A673 (cell line): Measurements from ENCODE around the gene FCAR. TPM values are rescaled to one million over a fixed set of nuclear protein-coding genes. Genes with fewer than 3 reads are reported as not detected.
"Not testable (repeated sequence)": the region's sequence is repeated elsewhere in the genome, so short reads cannot be mapped to it uniquely, and the experiment has no call there.

Experiments
- Bru-seq: library from RNA; stranded (reverse); fragments of 400-500 nt; gene quantifications from one replicate; lab custom pipeline; 2021; lab: Mats Ljungman, UMichigan
- BruChase-seq, 2 experiments: library from RNA; stranded (reverse); fragments of 400-500 nt; gene quantifications; one replicate each; lab custom pipeline; 2021; lab: Mats Ljungman, UMichigan
- BruUV-seq: library from RNA; stranded (reverse); fragments of 400-500 nt; replicated peaks from 2 replicates; lab custom pipeline; 2021; lab: Mats Ljungman, UMichigan
- CTCF ChIA-PET: fragments of 300-600 bp; sonication (Branson Sonifier 250); formaldehyde crosslinking; loops from one replicate; lab custom pipeline; 2022; ENCODE audit warnings: antibody characterized with exemption; lab: Charles Lee
- POLR2A ChIA-PET: fragments of 300-600 bp; sonication (Branson Sonifier 250); formaldehyde crosslinking; loops from one replicate; lab custom pipeline; 2022; ENCODE audit warnings: antibody characterized with exemption; ENCODE audit not compliant: low non-redundant PET; lab: Charles Lee
- DNase-seq: peaks from one replicate; pipeline ENCODE4 v3.0.0-alpha.2; 2015; ENCODE audit warnings: low spot score
- H3K27ac ChIP-seq: fragments of 200-600 bp; sonication (generic); 2 replicates; pipeline ENCODE4 v1.5.1; 2016; ENCODE audit warnings: mixed run types, low read depth, mild to moderate bottlenecking, mixed read lengths, antibody characterized with exemption, low read length; ENCODE audit not compliant: poor library complexity, severe bottlenecking
- H3K27me3 ChIP-seq: fragments of 200-600 bp; sonication (generic); replicated peaks from 2 replicates; pipeline ENCODE4 v1.6.1; 2017; ENCODE audit warnings: mixed run types, low read depth, mild to moderate bottlenecking, mixed read lengths, antibody characterized with exemption, low read length; ENCODE audit not compliant: insufficient read depth, poor library complexity
- H3K36me3 ChIP-seq: fragments of 200-600 bp; sonication (generic); 2 replicates; pipeline ENCODE4 v1.6.1; 2016; ENCODE audit warnings: mixed run types, mild to moderate bottlenecking, mixed read lengths, antibody characterized with exemption, low read length; ENCODE audit not compliant: insufficient read depth, poor library complexity, severe bottlenecking
- H3K4me1 ChIP-seq: fragments of 200-600 bp; sonication (generic); 2 replicates; pipeline ENCODE4 v1.6.1; 2017; ENCODE audit warnings: mixed run types, mild to moderate bottlenecking, mixed read lengths, antibody characterized with exemption, low read length; ENCODE audit not compliant: insufficient read depth, poor library complexity, severe bottlenecking
- H3K4me3 ChIP-seq: fragments of 200-600 bp; sonication (generic); 2 replicates; pipeline ENCODE4 v1.5.1; 2016; ENCODE audit warnings: low read depth, mixed run types, mild to moderate bottlenecking, mixed read lengths, low read length; ENCODE audit not compliant: poor library complexity, severe bottlenecking
- H3K9me3 ChIP-seq: fragments of 200-600 bp; sonication (generic); 2 replicates; pipeline ENCODE4 v1.6.1; 2016; ENCODE audit warnings: mixed run types, low read depth, mild to moderate bottlenecking, mixed read lengths, antibody characterized with exemption, low read length; ENCODE audit not compliant: poor library complexity, severe bottlenecking
- EZH2 ChIP-seq: fragments of 200-600 bp; sonication (generic); IDR thresholded peaks from 2 replicates; pipeline ENCODE4 v1.6.1; 2017; ENCODE audit warnings: borderline replicate concordance, low read depth, mild to moderate bottlenecking, mixed read lengths, antibody characterized with exemption, low read length; ENCODE audit not compliant: poor library complexity, severe bottlenecking
- intact Hi-C: fragments of 100-400 bp; cut with micrococcal nuclease; formaldehyde crosslinking; loops from one replicate; pipeline ENCODE4 v1.10.0; 2022; ENCODE audit not compliant: unreplicated experiment
- long read RNA-seq: library from polyadenylated mRNA; stranded (forward); transcript quantifications from one replicate; pipeline ENCODE4 v2.0.0, GENCODE V29; 2022
- total RNA-seq: library from RNA; stranded (reverse); gene quantifications from 2 replicates; pipeline ENCODE4 v1.2.3, GENCODE V29; 2021
- TF ChIP-seq, protein P1 (sequence below): fragments of 300-800, 200-600 bp; sonication (generic); conservative IDR thresholded peaks from 2 replicates; pipeline ENCODE4 v1.5.1; 2017; ENCODE audit warnings: low read depth, mild to moderate bottlenecking, antibody characterized with exemption, low read length, moderate library complexity, mixed read lengths

The FCAR gene
- total RNA-seq (not detected in 2 replicates), Bru-seq, nascent RNA (not detected), BruChase-seq, experiment 1, labeled RNA remaining after a 2-hour chase (not detected), BruChase-seq, experiment 2, labeled RNA remaining after a 6-hour chase (not detected)
- long read RNA-seq: 0 reads

GRCh38 chr19:54873990-54874389 is at the start of gene FCAR:
Gene FCAR (plus strand): TSS chr19:54874235. CDS start chr19:54874290, 55 bp downstream.
- ChIA-PET CTCF (no interaction called here), POLR2A (no interaction called here)
- TF ChIP-seq EZH2: no peak
- TF ChIP-seq, protein P1, sequence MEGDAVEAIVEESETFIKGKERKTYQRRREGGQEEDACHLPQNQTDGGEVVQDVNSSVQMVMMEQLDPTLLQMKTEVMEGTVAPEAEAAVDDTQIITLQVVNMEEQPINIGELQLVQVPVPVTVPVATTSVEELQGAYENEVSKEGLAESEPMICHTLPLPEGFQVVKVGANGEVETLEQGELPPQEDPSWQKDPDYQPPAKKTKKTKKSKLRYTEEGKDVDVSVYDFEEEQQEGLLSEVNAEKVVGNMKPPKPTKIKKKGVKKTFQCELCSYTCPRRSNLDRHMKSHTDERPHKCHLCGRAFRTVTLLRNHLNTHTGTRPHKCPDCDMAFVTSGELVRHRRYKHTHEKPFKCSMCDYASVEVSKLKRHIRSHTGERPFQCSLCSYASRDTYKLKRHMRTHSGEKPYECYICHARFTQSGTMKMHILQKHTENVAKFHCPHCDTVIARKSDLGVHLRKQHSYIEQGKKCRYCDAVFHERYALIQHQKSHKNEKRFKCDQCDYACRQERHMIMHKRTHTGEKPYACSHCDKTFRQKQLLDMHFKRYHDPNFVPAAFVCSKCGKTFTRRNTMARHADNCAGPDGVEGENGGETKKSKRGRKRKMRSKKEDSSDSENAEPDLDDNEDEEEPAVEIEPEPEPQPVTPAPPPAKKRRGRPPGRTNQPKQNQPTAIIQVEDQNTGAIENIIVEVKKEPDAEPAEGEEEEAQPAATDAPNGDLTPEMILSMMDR: no peak
- no peak within 1 kb of the TSS for H3K4me3 ChIP-seq
- no peaks in the 10 kb centered on the region for H3K36me3 ChIP-seq
- no TSS peak for BruUV-seq
- intact Hi-C loops: no loop called here
- peaks cover 63% of the 10 kb centered on the region for H3K27me3 ChIP-seq
- no peak within 1 kb of the TSS for H3K27ac ChIP-seq
- DNase-seq: no peak
- H3K9me3 ChIP-seq: no peaks in the 10 kb centered on the region
- no peaks in the 10 kb centered on the region for H3K4me1 ChIP-seq

GRCh38 chr19:54824416-54824815 is 49.6 kb upstream of the FCAR start:
- H3K4me3 ChIP-seq, BruUV-seq, H3K27me3 ChIP-seq, H3K4me1 ChIP-seq, H3K27ac ChIP-seq, DNase-seq, H3K36me3 ChIP-seq, intact Hi-C loops, POLR2A ChIA-PET, H3K9me3 ChIP-seq, CTCF ChIA-PET: not testable (repeated sequence)

DNA sequence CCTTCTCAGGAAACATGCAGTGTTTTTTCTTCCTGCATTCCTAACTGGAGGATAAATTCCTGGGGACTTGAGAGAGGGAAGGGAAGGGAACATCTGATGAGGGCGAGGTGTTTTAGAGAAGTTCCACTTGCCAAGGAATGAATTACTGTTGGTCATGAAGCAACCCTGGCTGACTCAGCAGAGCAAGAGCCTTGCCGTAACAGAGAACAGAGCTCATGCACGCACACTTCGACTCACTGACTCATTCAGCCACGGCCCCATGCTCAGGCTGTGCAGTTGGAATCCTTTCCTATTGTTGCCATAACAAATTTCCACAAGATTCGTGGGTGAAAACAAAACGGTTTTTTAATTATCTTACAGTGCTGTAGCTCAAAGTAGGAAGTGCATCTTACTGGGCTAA is 48.7 kb upstream of the FCAR start:
- H3K9me3 ChIP-seq, H3K4me1 ChIP-seq, H3K36me3 ChIP-seq, DNase-seq, BruUV-seq, intact Hi-C loops, H3K27ac ChIP-seq, H3K27me3 ChIP-seq, CTCF ChIA-PET, POLR2A ChIA-PET, H3K4me3 ChIP-seq: not testable (repeated sequence)

DNA sequence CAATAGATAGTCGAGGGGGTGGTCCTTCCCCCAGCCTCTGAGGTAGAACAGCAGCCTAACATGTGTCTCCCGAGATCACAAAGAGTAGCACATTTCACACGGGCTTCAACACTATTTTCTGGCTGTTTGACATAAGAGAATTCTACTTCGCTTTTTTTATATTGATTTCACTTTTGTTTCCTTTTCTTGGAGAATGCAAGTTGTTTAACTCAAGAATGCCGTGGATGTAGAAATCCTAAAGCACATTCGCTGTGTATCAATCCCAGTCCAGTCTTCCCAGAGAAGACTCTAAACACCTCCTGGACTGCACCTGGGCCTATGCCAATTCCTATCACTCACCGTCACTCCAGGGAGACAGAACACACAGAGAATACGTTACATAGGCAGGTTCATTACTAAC is 46.0 kb upstream of the FCAR start:
- POLR2A ChIA-PET, intact Hi-C loops, BruUV-seq, DNase-seq, H3K4me3 ChIP-seq, CTCF ChIA-PET, H3K4me1 ChIP-seq, H3K36me3 ChIP-seq, H3K9me3 ChIP-seq, H3K27ac ChIP-seq, H3K27me3 ChIP-seq: not testable (repeated sequence)

- BruUV-seq, intact Hi-C loops: not testable (repeated sequence)
Observed at GRCh38 chr19:54832496-54832895, 41.5 kb upstream of the FCAR start, which contains the start of gene KIR2DS4. Gene KIR2DS4 (plus strand): TSS chr19:54832676.

DNA sequence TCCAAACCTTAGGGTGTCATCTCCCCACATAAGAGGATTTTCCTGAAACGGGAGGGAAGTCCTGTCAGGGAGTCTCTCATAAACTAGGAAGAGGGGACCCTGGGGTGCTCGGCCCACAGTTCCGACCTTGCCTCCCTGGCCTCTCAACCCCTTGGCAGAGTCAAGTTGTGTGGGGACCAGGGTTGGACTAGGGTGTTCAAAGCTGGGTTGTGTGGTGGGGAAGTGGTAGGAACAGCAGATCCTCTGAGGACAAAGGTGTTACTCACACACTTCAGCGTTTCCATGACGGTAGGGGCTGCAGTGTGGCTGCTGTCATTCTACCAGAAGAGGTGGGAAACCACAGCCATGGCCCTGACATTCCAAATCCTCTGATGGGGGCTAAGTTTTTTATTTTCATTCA is 38.9 kb upstream of the FCAR start:
- H3K4me3 ChIP-seq, H3K27ac ChIP-seq, CTCF ChIA-PET, BruUV-seq, DNase-seq, POLR2A ChIA-PET, H3K36me3 ChIP-seq, H3K4me1 ChIP-seq, intact Hi-C loops, H3K27me3 ChIP-seq, H3K9me3 ChIP-seq: not testable (repeated sequence)

More at GRCh38 chr19:54832496-54832895, 41.5 kb upstream of the FCAR start, which contains the start of gene KIR2DS4:
- CTCF ChIA-PET, H3K27me3 ChIP-seq, POLR2A ChIA-PET, H3K4me1 ChIP-seq, H3K9me3 ChIP-seq, H3K27ac ChIP-seq, H3K36me3 ChIP-seq, DNase-seq, H3K4me3 ChIP-seq: not testable (repeated sequence)

DNA sequence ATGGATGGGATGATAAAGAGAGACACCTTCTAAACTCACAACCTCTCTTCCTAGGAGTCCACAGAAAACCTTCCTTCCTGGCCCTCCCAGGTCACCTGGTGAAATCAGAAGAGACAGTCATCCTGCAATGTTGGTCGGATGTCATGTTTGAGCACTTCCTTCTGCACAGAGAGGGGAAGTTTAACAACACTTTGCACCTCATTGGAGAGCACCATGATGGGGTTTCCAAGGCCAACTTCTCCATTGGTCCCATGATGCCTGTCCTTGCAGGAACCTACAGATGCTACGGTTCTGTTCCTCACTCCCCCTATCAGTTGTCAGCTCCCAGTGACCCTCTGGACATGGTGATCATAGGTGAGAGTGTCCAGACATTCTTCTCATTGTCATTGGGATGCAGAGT is 36.5 kb upstream of the FCAR start:
- H3K9me3 ChIP-seq, intact Hi-C loops, BruUV-seq, H3K27me3 ChIP-seq, DNase-seq, H3K36me3 ChIP-seq, H3K4me3 ChIP-seq, H3K4me1 ChIP-seq, H3K27ac ChIP-seq, POLR2A ChIA-PET, CTCF ChIA-PET: not testable (repeated sequence)
